H1 (cell line): ENCODE measurements around the gene MMP24OS. TPM values are rescaled to one million over a fixed set of nuclear protein-coding genes. Genes with fewer than 3 reads are reported as not detected.
A peak's percentile ranks its signal among the peaks of the same experiment; 100 is the strongest.

Experiments used
- CTCF ChIA-PET: fragments of 300-600 bp; sonication (Branson Sonifier 250); formaldehyde crosslinking; loops from one replicate; lab custom pipeline; 2021; ENCODE audit not compliant: partially characterized antibody; lab: Charles Lee
- POLR2A ChIA-PET: fragments of 300-600 bp; sonication (Branson Sonifier 250); formaldehyde crosslinking; loops from one replicate; lab custom pipeline; 2021; ENCODE audit warnings: inconsistent platforms; ENCODE audit not compliant: partially characterized antibody; lab: Charles Lee
- DNase-seq, 2 experiments: peaks; one replicate each; pipeline versions ENCODE4 v3.0.0 to v3.0.0-alpha.2; 2010 to 2022; ENCODE audit warnings: low spot score in 2 of 2, low read depth in 1 of 2, mixed read lengths in 1 of 2
- FAIRE-seq: peaks from 2 replicates; lab custom pipeline; 2011; peaks lifted over from hg19 to GRCh38; lab: Jason Lieb, UNC
- H2AFZ ChIP-seq: 2 replicates; pipeline ENCODE4 v1.8.1; 2012; ENCODE audit warnings: low read length, inconsistent platforms
- H2AK5ac ChIP-seq: 2 replicates; pipeline ENCODE4 v1.6.1; 2013; ENCODE audit warnings: low read depth, low read length
- H2BK120ac ChIP-seq: replicated peaks from 2 replicates; pipeline ENCODE3; 2013; ENCODE audit warnings: low read depth, low read length, inconsistent platforms
- H2BK12ac ChIP-seq: 2 replicates; pipeline ENCODE4 v1.6.1; 2013; ENCODE audit warnings: low read depth, low read length
- H2BK15ac ChIP-seq: 2 replicates; pipeline ENCODE4 v1.6.1; 2013; ENCODE audit warnings: low read length
- H2BK20ac ChIP-seq: 2 replicates; pipeline ENCODE4 v1.6.1; 2013; ENCODE audit warnings: low read length
- H2BK5ac ChIP-seq: 2 replicates; pipeline ENCODE4 v1.6.1; 2013; ENCODE audit warnings: low read depth, low read length
- H3K14ac ChIP-seq: 2 replicates; pipeline ENCODE4 v1.6.1; 2013; ENCODE audit warnings: inconsistent platforms; ENCODE audit not compliant: insufficient read length
- H3K18ac ChIP-seq: 2 replicates; pipeline ENCODE4 v1.6.1; 2013; ENCODE audit warnings: low read length; ENCODE audit errors: extremely low read depth
- H3K23ac ChIP-seq: 2 replicates; pipeline ENCODE4 v1.6.1; 2013; ENCODE audit warnings: inconsistent platforms; ENCODE audit not compliant: insufficient read length
- H3K23me2 ChIP-seq: 2 replicates; pipeline ENCODE4 v1.6.1; 2013; ENCODE audit warnings: low read depth, low read length
- H3K27ac ChIP-seq: 2 replicates; pipeline ENCODE4 v1.6.1; 2011; ENCODE audit warnings: low read depth, low read length, inconsistent platforms
- H3K27me3 ChIP-seq, 4 experiments: replicated peaks in 1 of 4; 1 replicate in 1 of 4; 2 replicates in 3 of 4; pipeline versions ENCODE4 v1.6.1 to v1.8.1; 2011 to 2013; ENCODE audit warnings: low read length in 3 of 4, mild to moderate bottlenecking in 3 of 4, inconsistent platforms in 2 of 4, mixed read lengths in 2 of 4, moderate library complexity in 1 of 4; ENCODE audit not compliant: control insufficient read depth in 3 of 4, insufficient read depth in 3 of 4; ENCODE audit errors: extremely low read depth in 1 of 4
- H3K36me3 ChIP-seq, 4 experiments: 2 replicates each; pipeline versions ENCODE4 v1.6.1 to v1.8.1; 2011 to 2013; ENCODE audit warnings: mild to moderate bottlenecking in 4 of 4, low read length in 3 of 4, moderate library complexity in 2 of 4, control low read depth in 1 of 4, inconsistent platforms in 1 of 4; ENCODE audit not compliant: insufficient read depth in 4 of 4, control insufficient read depth in 2 of 4
- H3K4ac ChIP-seq: replicated peaks from 2 replicates; pipeline ENCODE3; 2013; ENCODE audit warnings: low read length, low read depth, mixed read lengths, inconsistent platforms; ENCODE audit not compliant: insufficient read length
- H3K4me1 ChIP-seq, 4 experiments: replicated peaks in 1 of 4; 1 replicate in 1 of 4; 2 replicates in 3 of 4; pipeline versions ENCODE4 v1.6.1 to v1.8.1; 2011 to 2013; ENCODE audit warnings: low read length in 3 of 4, inconsistent platforms in 2 of 4, mixed read lengths in 1 of 4; ENCODE audit not compliant: insufficient read depth in 4 of 4, control insufficient read depth in 3 of 4
- H3K4me2 ChIP-seq, 2 experiments: 2 replicates each; pipeline versions ENCODE4 v1.6.1 to v1.8.1; 2011 to 2013; ENCODE audit warnings: low read depth in 2 of 2, low read length in 2 of 2, control low read depth in 1 of 2, inconsistent platforms in 1 of 2, mild to moderate bottlenecking in 1 of 2; ENCODE audit not compliant: insufficient read depth in 1 of 2
- H3K4me3 ChIP-seq, 4 experiments: fragments of 200-600, 300-600 bp in 1 of 4; sonication (generic), shearing (Covaris generic), sonication (Bioruptor Twin) in 1 of 4; 2 replicates each; pipeline versions ENCODE4 v1.5.1 to v1.8.1; 2011 to 2016; ENCODE audit warnings: low read length in 4 of 4, low read depth in 3 of 4, control low read depth in 2 of 4, inconsistent platforms in 2 of 4, mild to moderate bottlenecking in 2 of 4, mixed read lengths in 1 of 4, moderate library complexity in 1 of 4; ENCODE audit not compliant: insufficient read depth in 2 of 4; ENCODE audit errors: extremely low read depth in 1 of 4
- H3K56ac ChIP-seq: replicated peaks from 2 replicates; pipeline ENCODE3; 2013; ENCODE audit warnings: low read depth, mild to moderate bottlenecking, mixed read lengths, low read length, inconsistent platforms; ENCODE audit not compliant: insufficient read length
- H3K79me1 ChIP-seq: 2 replicates; pipeline ENCODE4 v1.6.1; 2013; ENCODE audit warnings: low read depth, low read length, control low read depth
- H3K79me2 ChIP-seq, 2 experiments: 2 replicates each; pipeline versions ENCODE4 v1.6.1 to v1.8.1; 2012 to 2013; ENCODE audit warnings: low read length in 2 of 2, mild to moderate bottlenecking in 2 of 2, inconsistent platforms in 1 of 2; ENCODE audit not compliant: insufficient read depth in 2 of 2, control insufficient read depth in 1 of 2
- H3K9ac ChIP-seq, 4 experiments: replicated peaks in 1 of 4; 1 replicate in 1 of 4; 2 replicates in 3 of 4; pipeline versions ENCODE4 v1.6.1 to v1.8.1; 2011 to 2013; ENCODE audit warnings: low read depth in 3 of 4, low read length in 3 of 4, control low read depth in 2 of 4, mild to moderate bottlenecking in 2 of 4, moderate library complexity in 2 of 4, inconsistent platforms in 1 of 4; ENCODE audit errors: extremely low read depth in 1 of 4
- H3K9me3 ChIP-seq, 2 experiments: 2 replicates each; pipeline versions ENCODE4 v1.6.1 to v1.8.1; 2012 to 2013; ENCODE audit warnings: mild to moderate bottlenecking in 2 of 2, moderate library complexity in 2 of 2, control low read depth in 1 of 2, inconsistent platforms in 1 of 2, low read depth in 1 of 2, low read length in 1 of 2, mixed read lengths in 1 of 2; ENCODE audit not compliant: insufficient read depth in 2 of 2
- H4K20me1 ChIP-seq, 2 experiments: replicated peaks in 1 of 2; 2 replicates each; pipeline versions ENCODE3 to v1.8.1; 2011 to 2013; ENCODE audit warnings: inconsistent platforms in 2 of 2, low read length in 2 of 2, mild to moderate bottlenecking in 1 of 2; ENCODE audit not compliant: insufficient read depth in 2 of 2, control insufficient read depth in 1 of 2
- H4K5ac ChIP-seq: 2 replicates; pipeline ENCODE4 v1.6.1; 2013; ENCODE audit warnings: low read length, low read depth, mixed read lengths, inconsistent platforms; ENCODE audit not compliant: insufficient read length
- H4K8ac ChIP-seq: 2 replicates; pipeline ENCODE4 v1.8.0; 2013; ENCODE audit warnings: mild to moderate bottlenecking, moderate library complexity, low read length, inconsistent platforms; ENCODE audit not compliant: insufficient read depth; ENCODE audit errors: extremely low read depth
- H4K91ac ChIP-seq: replicated peaks from 2 replicates; pipeline ENCODE3; 2013; ENCODE audit warnings: low read length, mixed read lengths, inconsistent platforms; ENCODE audit not compliant: insufficient read length
- BCL11A ChIP-seq, 2 experiments: IDR thresholded peaks; one replicate each; pipeline ENCODE4 v1.6.1; 2011; ENCODE audit warnings: low read depth in 2 of 2, low read length in 2 of 2, mild to moderate bottlenecking in 2 of 2
- CHD2 ChIP-seq: IDR thresholded peaks from 2 replicates; pipeline ENCODE4 v1.6.1; 2012; ENCODE audit warnings: low read length, improper control_type of control experiment
- EP300 ChIP-seq, 2 experiments: IDR thresholded peaks; 1 replicate in 1 of 2; 2 replicates in 1 of 2; pipeline ENCODE4 v1.6.1; 2011 to 2012; ENCODE audit warnings: low read depth in 2 of 2, low read length in 2 of 2, mild to moderate bottlenecking in 2 of 2, borderline replicate concordance in 1 of 2, inconsistent platforms in 1 of 2, moderate library complexity in 1 of 2
- GABPA ChIP-seq: IDR thresholded peaks from 2 replicates; pipeline ENCODE4 v1.6.1; 2011; ENCODE audit warnings: mild to moderate bottlenecking, low read length, moderate library complexity, borderline replicate concordance; ENCODE audit not compliant: insufficient read depth
- KDM4A ChIP-seq: IDR thresholded peaks from one replicate; pipeline ENCODE4 v1.7.1; 2012; ENCODE audit warnings: low read depth, mild to moderate bottlenecking, moderate library complexity, low read length, inconsistent platforms; ENCODE audit not compliant: severe bottlenecking
- POU5F1 ChIP-seq: IDR thresholded peaks from 2 replicates; pipeline ENCODE4 v1.6.1; 2011; ENCODE audit warnings: low read depth, mild to moderate bottlenecking, low read length, moderate library complexity
- RNF2 ChIP-seq: fragments of 200-900, 300-1000 bp; sonication (generic); IDR thresholded peaks from 2 replicates; pipeline ENCODE4 v1.7.1; 2016; ENCODE audit warnings: borderline replicate concordance, low read depth, mild to moderate bottlenecking, antibody characterized with exemption, low read length; ENCODE audit not compliant: poor library complexity, severe bottlenecking; ENCODE audit errors: missing control alignments
- RXRA ChIP-seq: IDR thresholded peaks from 2 replicates; pipeline ENCODE4 v1.6.1; 2011; ENCODE audit warnings: low read depth, mild to moderate bottlenecking, low read length, moderate library complexity; ENCODE audit not compliant: insufficient read depth
- SIRT6 ChIP-seq: IDR thresholded peaks from one replicate; pipeline ENCODE4 v1.7.1; 2012; ENCODE audit warnings: low read length, inconsistent platforms
- SP2 ChIP-seq: IDR thresholded peaks from 2 replicates; pipeline ENCODE4 v1.6.1; 2012; ENCODE audit warnings: mild to moderate bottlenecking, low read length, inconsistent platforms
- SP4 ChIP-seq: IDR thresholded peaks from 2 replicates; pipeline ENCODE4 v1.6.1; 2012; ENCODE audit warnings: low read length, inconsistent platforms
- SRF ChIP-seq: IDR thresholded peaks from 2 replicates; pipeline ENCODE4 v1.6.1; 2011; ENCODE audit warnings: mild to moderate bottlenecking, low read depth, low read length, moderate library complexity
- WGBS, 2 experiments: shearing (Covaris generic) in 1 of 2; methylation state at CpG; one replicate each; pipeline versions ENCODE4 v1.1.6 to v1.1.7; 2013 to 2015; ENCODE audit warnings: low lambda C conversion rate in 2 of 2, mixed read lengths in 2 of 2, inconsistent platforms in 1 of 2, low coverage in 1 of 2, missing lambda C conversion rate in 1 of 2; ENCODE audit not compliant: insufficient replicate concordance in 2 of 2, insufficient coverage in 1 of 2, insufficient read length in 1 of 2; ENCODE audit errors: extremely low coverage in 1 of 2, missing lambda C conversion rate in 1 of 2; 5-methylcytosine and 5-hydroxymethylcytosine counted together
- polyA plus RNA-seq, 7 experiments: library from polyadenylated mRNA; depleted of rRNA in 3 of 7; stranded (reverse) in 5 of 7; unstranded in 2 of 7; fragments of >200 nt in 5 of 7; fragments of 200-250 nt in 2 of 7; gene quantifications; 1 replicate in 5 of 7; 2 replicates in 1 of 7; 4 replicates in 1 of 7; pipeline versions ENCODE4 v1.2.1 to v1.2.3, GENCODE V29; 2011 to 2013; ENCODE audit warnings: missing spikeins in 2 of 7, mixed read lengths in 2 of 7
- total RNA-seq: library from RNA; stranded (reverse); fragmentation: NEBNext Ultra II Directional; extraction: Animal tissue kit (Norgen Biotek cat#: 25700); gene quantifications from 2 replicates; pipeline ENCODE4 v1.2.1, GENCODE V29; 2021
- TF ChIP-seq, protein P1 (sequence below): IDR thresholded peaks from 2 replicates; pipeline ENCODE4 v1.6.1; 2011; ENCODE audit warnings: low read depth, mild to moderate bottlenecking, low read length; ENCODE audit not compliant: insufficient read depth

Gene MMP24OS
- total and polyA plus RNA-seq, 2 of the 8 experiments (the other 6 are each of a cell fraction or from before 2014, with no cell fraction given) = 19.0 to 21.3 TPM

- H4K5ac ChIP-seq = no peak overlapping the region
- no peaks in the 10 kb centered on the region for H3K79me2 ChIP-seq
- no peak overlapping the region for H4K91ac ChIP-seq
- H3K4me2 ChIP-seq = no peak overlapping the region
- no peak overlapping the region for H3K27ac ChIP-seq
- H3K18ac ChIP-seq = no peak overlapping the region
- H4K8ac ChIP-seq = no peak overlapping the region
- H2BK120ac ChIP-seq = no peak overlapping the region
- H3K27me3 ChIP-seq = no peaks in the 10 kb centered on the region
- DNase-seq = no peak
- no peak for FAIRE-seq
- no peaks in the 10 kb centered on the region for H3K9me3 ChIP-seq
- H3K56ac ChIP-seq = no peak overlapping the region
- H2BK20ac ChIP-seq = no peak overlapping the region
- H3K4me1 ChIP-seq = peaks cover 2 to 7% (median 3%) of the 10 kb centered on the region in 4 experiments; a peak in 4 of 7 replicates
- TF ChIP-seq POU5F1 (no peak), BCL11A (IDR thresholded peaks at IDR 0.05; ENCODE audit: low read depth in 2 of 2, low read length in 2 of 2) (no peak), SIRT6 (no peak), SP2 (no peak), SP4 (no peak), SRF (no peak), RNF2 (no peak), RXRA (no peak), EP300 (IDR thresholded peaks at IDR 0.05; ENCODE audit: borderline replicate concordance in 1 of 2, low read depth in 2 of 2, low read length in 2 of 2) (no peak), CHD2 (no peak), GABPA (no peak), KDM4A (no peak)
- TF ChIP-seq, protein P1, sequence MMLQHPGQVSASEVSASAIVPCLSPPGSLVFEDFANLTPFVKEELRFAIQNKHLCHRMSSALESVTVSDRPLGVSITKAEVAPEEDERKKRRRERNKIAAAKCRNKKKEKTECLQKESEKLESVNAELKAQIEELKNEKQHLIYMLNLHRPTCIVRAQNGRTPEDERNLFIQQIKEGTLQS = no peak
- TF ChIP-seq, all 59 proteins: peak for 0
- Histone ChIP-seq H3K9ac (no peak overlapping the region), H2AK5ac (0 out of 2 replicates have a peak overlapping the region, but pooled peaks have one; percentile 33), H3K4me3 (no peak overlapping the region), H4K20me1 (no peaks in the 10 kb centered on the region), H3K23ac (no peak overlapping the region), H3K23me2 (no peaks in the 10 kb centered on the region; the same call in 1 of the 2 replicates), H3K14ac (no peak overlapping the region), H2AFZ (no peak overlapping the region), H2BK15ac (no peak overlapping the region), H3K79me1 (no peaks in the 10 kb centered on the region), H2BK5ac (no peak overlapping the region), H3K4ac (no peak overlapping the region), H3K36me3 (no peaks in the 10 kb centered on the region), H2BK12ac (no peak overlapping the region)
- CTCF ChIA-PET = interaction anchor here (1.2 kb wide), 1 partner anchor 94 kb away, joined by 3 read pairs; no protein-coding TSS in a partner anchor
- 86% methylated on average over 5 of the region's 5 CpGs; no CpG with 5 or more reads in 1 of the 2 experiments for WGBS, 2 experiments
- POLR2A ChIA-PET = interaction anchor here (0.8 kb wide), 1 partner anchor 25 kb away, joined by 4 read pairs; no protein-coding TSS in a partner anchor
Measured at GRCh38 chr20:35238735-35239134, 39.2 kb downstream of the MMP24OS start.
